GM23248 (cell line): ENCODE results near the gene PTBP1.

Experiments
- EZH2 ChIP-seq: fragments of 200-600 bp; sonication (generic); IDR thresholded peaks from 2 replicates; pipeline ENCODE4 v1.6.1; 2018; ENCODE audit warnings: antibody characterized with exemption, mild to moderate bottlenecking; ENCODE audit not compliant: insufficient read depth, poor library complexity, severe bottlenecking
- EZH2phosphoT487 ChIP-seq: fragments of 200-600 bp; sonication (generic); IDR thresholded peaks from 2 replicates; pipeline ENCODE4 v1.6.1; 2018; ENCODE audit warnings: antibody characterized with exemption, moderate library complexity, mild to moderate bottlenecking, low read depth; ENCODE audit not compliant: insufficient read depth

DNA sequence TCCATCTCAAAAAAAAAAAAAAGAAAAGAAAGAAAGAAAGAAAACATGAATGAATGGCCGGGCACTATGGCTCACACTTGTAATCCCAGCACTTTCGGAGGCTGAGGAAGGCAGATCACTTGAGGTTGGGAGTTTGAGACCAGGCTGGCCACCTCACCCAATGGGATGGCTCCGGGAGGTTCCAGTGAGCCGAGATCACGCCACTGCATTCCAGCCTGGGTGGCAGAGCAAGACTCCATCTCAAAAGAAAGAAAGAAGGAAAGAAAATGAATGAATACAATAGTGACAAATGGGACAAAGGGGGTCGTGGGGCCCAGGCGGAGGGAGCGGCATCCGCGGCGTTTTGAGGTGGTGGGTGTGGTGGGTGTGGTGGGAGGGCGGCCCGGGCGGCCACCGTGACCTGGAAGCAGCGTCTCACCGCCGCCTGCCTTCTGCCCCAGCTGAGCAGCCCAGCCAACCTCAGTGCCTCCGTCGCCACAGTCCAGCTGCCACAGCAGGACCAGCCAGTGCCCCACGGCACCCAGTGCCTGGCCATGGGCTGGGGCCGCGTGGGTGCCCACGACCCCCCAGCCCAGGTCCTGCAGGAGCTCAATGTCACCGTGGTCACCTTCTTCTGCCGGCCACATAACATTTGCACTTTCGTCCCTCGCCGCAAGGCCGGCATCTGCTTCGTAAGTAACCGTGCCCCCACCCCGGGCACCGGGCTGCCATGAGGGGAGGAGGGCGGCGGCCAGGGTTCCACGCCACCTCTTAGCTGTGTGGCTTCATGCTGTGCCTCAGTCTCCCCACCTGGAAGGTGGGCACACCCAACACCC is 48.7 kb downstream of the PTBP1 start:
- TF ChIP-seq EZH2phosphoT487: no peak
- no peak for TF ChIP-seq EZH2
